Stimulated activated effector memory CD8-positive, alpha-beta T cell treated with anti-CD3 and anti-CD28 coated beads, Interleukin-12 subunit alpha, Interleukin-12 subunit beta, amount 100 ng/mL, for 72 hours (primary cell): ENCODE results near the gene LGR5.

ENCODE experiments used
- ATAC-seq: fragments of 150-1000 bp; cut with Tn5 transposase; 2 replicates; pipeline ENCODE4 v1.10.0; 2021
- DNase-seq, 2 donors: peaks; one replicate each; pipeline ENCODE4 v3.0.0; 2021 to 2022; ENCODE audit warnings: low spot score in 2 of 2
- H3K27ac Mint-ChIP-seq: one replicate; pipeline ENCODE4 v1.8.0; 2022; ENCODE audit warnings: mild to moderate bottlenecking, mixed read lengths
- H3K36me3 Mint-ChIP-seq: one replicate; pipeline ENCODE4 v1.8.0; 2022; ENCODE audit warnings: mild to moderate bottlenecking, mixed read lengths
- H3K4me1 Mint-ChIP-seq: one replicate; pipeline ENCODE4 v1.8.0; 2022; ENCODE audit warnings: mixed read lengths
- H3K4me3 Mint-ChIP-seq: one replicate; pipeline ENCODE4 v1.8.0; 2022; ENCODE audit warnings: mild to moderate bottlenecking, mixed read lengths
- H3K9me3 Mint-ChIP-seq: one replicate; pipeline ENCODE4 v1.8.0; 2022; ENCODE audit warnings: mixed read lengths

LGR5 gene

DNA sequence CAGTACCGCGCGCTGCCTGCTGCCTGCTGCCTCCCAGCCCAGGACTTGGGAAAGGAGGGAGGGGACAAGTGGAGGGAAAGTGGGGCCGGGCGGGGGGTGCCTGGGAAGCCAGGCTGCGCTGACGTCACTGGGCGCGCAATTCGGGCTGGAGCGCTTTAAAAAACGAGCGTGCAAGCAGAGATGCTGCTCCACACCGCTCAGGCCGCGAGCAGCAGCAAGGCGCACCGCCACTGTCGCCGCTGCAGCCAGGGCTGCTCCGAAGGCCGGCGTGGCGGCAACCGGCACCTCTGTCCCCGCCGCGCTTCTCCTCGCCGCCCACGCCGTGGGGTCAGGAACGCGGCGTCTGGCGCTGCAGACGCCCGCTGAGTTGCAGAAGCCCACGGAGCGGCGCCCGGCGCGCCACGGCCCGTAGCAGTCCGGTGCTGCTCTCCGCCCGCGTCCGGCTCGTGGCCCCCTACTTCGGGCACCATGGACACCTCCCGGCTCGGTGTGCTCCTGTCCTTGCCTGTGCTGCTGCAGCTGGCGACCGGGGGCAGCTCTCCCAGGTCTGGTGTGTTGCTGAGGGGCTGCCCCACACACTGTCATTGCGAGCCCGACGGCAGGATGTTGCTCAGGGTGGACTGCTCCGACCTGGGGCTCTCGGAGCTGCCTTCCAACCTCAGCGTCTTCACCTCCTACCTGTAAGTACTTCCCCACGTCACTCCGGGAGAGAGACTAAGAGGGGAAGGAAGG, at the start of gene LGR5:
LGR5 (plus strand) TSS at position 186 of the 732 bp plus-strand sequence; CDS start at position 469, 283 bp downstream.
- peak in 1 of 2 donors; percentile 51 for DNase-seq
- H3K9me3 Mint-ChIP-seq, result peaks cover 10% of the 10 kb centered on the region
- peak within 1 kb of the TSS; percentile 57 for H3K4me3 Mint-ChIP-seq
- no peaks in the 10 kb centered on the region for H3K36me3 Mint-ChIP-seq
- H3K4me1 Mint-ChIP-seq, result peaks cover 15% of the 10 kb centered on the region
- no peak within 1 kb of the TSS for H3K27ac Mint-ChIP-seq
- ATAC-seq, result peak; percentile 59

DNA sequence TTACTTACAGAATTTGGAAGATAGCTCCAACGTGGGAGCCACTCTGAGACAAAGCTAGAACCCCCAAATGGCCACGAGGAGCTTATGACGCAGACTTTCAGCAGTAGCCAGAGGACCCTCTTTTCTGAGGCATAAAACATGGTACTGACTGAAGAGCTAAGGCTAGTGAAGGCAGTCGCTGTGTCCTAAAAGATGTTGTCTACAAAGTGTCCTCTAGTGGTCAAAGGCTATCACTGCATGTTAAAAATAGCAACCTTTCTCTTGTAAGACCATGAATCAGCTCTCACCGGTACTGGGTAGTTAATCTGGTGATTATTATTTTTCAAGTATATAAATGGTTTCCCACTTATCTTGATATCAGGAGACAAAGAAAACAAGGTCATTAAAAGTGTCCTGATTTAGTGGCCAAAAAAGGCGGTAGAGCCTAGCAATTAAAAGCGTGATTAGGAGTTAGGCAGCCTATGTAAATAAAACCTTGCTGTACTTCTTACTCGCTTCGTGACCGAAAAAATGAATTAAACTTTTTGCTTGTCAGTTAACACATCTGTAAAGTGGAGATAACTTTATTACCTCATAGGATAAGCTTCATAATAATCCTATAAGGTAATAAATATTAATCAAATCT, 47.0 kb upstream of the LGR5 start:
- Mint-ChIP-seq H3K36me3 (no peaks in the 10 kb centered on the region), H3K9me3 (no peaks in the 10 kb centered on the region), H3K4me3 (no peak overlapping the region), H3K4me1 (no peaks in the 10 kb centered on the region), H3K27ac (no peak overlapping the region)
- ATAC-seq (peak; percentile 52), DNase-seq (no peak)

GRCh38 chr12:71393625-71394024, 46.0 kb upstream of the LGR5 start:
- H3K4me3 Mint-ChIP-seq, result no peak overlapping the region
- H3K4me1 Mint-ChIP-seq, result no peaks in the 10 kb centered on the region
- H3K36me3 Mint-ChIP-seq, result no peaks in the 10 kb centered on the region

DNA sequence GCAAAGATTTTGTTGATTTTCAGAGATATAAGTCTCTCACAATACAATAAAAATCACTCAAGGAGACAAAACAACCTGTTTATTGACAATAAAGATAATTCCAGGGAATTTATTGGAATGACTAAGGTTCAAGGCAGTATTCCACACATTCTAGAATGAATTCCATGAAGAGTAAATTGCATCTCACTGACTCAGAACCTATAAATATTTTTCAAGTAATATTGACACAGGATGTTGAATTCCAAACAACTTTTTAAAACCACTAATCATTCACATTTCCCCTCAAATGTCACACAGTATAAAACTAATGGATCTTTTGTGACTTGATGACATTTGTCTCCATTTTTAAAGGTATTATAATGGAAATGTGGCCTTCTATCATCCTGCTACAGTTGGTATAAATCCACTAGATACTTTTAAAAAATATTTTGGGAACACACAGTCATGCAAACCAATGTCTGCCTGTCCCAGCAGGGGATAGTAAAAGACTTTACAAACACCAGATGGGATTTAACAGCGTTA, 42.1 kb upstream of the LGR5 start:
- H3K27ac Mint-ChIP-seq, result no peak overlapping the region
- DNase-seq (no peak), ATAC-seq (no peak)
- H3K36me3 Mint-ChIP-seq, result no peaks in the 10 kb centered on the region
- no peaks in the 10 kb centered on the region for H3K4me1 Mint-ChIP-seq
- H3K4me3 Mint-ChIP-seq, result no peak overlapping the region
- no peaks in the 10 kb centered on the region for H3K9me3 Mint-ChIP-seq

More at GRCh38 chr12:71393625-71394024, 46.0 kb upstream of the LGR5 start:
- H3K27ac Mint-ChIP-seq, result no peak overlapping the region
- no peak for ATAC-seq
- DNase-seq, result no peak
- no peaks in the 10 kb centered on the region for H3K9me3 Mint-ChIP-seq

DNA sequence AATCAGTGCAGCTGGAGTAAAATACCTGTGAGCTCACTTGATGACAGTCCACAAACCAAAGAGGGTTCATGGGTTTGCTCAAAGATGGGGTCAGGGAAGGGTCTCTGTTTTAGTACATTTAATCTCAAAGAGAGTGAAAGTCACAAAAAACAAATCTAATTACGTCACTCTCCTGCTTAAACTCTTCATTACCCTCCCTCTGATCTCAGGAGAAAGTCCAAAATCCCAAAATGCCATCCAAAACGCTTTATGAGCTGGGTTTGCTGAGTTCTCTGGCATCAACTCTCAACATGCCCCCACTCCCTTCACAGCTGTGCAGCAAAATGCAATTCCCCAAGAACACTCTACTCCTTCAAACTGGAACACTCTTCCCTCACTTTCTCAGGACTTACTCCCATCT, 40.4 kb upstream of the LGR5 start:
- Mint-ChIP-seq H3K9me3 (peaks cover 4% of the 10 kb centered on the region), H3K4me3 (no peak overlapping the region), H3K4me1 (no peaks in the 10 kb centered on the region), H3K36me3 (no peaks in the 10 kb centered on the region), H3K27ac (no peak overlapping the region)
- ATAC-seq (no peak), DNase-seq (no peak)

GRCh38 chr12:71400481-71400880, 39.1 kb upstream of the LGR5 start:
- H3K36me3 Mint-ChIP-seq, result no peaks in the 10 kb centered on the region
- no peak overlapping the region for H3K27ac Mint-ChIP-seq
- H3K4me1 Mint-ChIP-seq, result no peaks in the 10 kb centered on the region
- H3K9me3 Mint-ChIP-seq, result peaks cover 13% of the 10 kb centered on the region
- DNase-seq (no peak), ATAC-seq (no peak)
- no peak overlapping the region for H3K4me3 Mint-ChIP-seq

DNA sequence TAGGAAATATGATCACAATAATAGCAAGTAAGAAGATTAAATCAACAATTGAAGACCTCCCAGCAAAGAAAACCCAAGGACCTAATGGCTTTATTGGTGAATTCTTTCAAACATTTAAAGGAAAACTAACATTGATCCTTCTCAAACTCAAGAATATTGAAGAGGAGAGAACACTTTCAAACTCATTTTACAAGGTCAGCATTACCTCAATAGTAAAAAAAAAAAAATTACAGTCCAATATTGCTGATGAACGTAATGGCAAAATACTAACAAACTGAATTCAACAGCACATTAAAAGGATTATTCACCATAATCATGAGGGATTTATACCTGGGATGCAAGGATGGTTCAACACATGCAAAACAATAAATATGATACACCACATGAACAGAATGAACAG, 33.7 kb upstream of the LGR5 start:
- Mint-ChIP-seq H3K36me3 (no peaks in the 10 kb centered on the region), H3K4me3 (no peak overlapping the region)
- ATAC-seq, result no peak

DNA sequence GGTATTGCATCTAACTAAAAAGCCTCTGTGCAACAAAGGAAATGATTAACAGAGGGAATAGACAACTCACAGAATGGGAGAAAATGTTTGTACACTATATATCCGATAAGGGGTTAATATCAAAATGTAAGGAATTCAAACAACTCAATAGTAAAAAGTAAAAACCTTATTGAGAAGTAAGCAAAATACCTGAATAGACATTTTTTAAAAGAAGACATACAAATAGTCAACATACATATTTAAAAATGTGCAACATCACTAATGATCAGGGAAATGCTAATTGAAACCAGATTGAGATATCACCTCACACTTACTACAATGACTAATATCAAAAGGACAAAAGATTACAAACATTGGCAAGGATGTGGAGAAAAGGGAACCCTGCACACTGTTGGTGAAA, 31.9 kb upstream of the LGR5 start:
- no peaks in the 10 kb centered on the region for H3K4me1 Mint-ChIP-seq
- ATAC-seq, result no peak
- H3K27ac Mint-ChIP-seq, result no peak overlapping the region
- no peak for DNase-seq
- H3K9me3 Mint-ChIP-seq, result peaks cover 30% of the 10 kb centered on the region
- H3K4me3 Mint-ChIP-seq, result no peak overlapping the region
- no peaks in the 10 kb centered on the region for H3K36me3 Mint-ChIP-seq

More for the DNA sequence above, 33.7 kb upstream of the LGR5 start:
- no peak overlapping the region for H3K27ac Mint-ChIP-seq
- DNase-seq, result no peak
- H3K4me1 Mint-ChIP-seq, result no peaks in the 10 kb centered on the region
- peaks cover 23% of the 10 kb centered on the region for H3K9me3 Mint-ChIP-seq

- no peak overlapping the region for H3K4me3 Mint-ChIP-seq
- H3K36me3 Mint-ChIP-seq, result no peaks in the 10 kb centered on the region
- H3K9me3 Mint-ChIP-seq, result peaks cover 16% of the 10 kb centered on the region
- ATAC-seq, result no peak
- no peak for DNase-seq
- H3K4me1 Mint-ChIP-seq, result no peaks in the 10 kb centered on the region
- H3K27ac Mint-ChIP-seq, result no peak overlapping the region
Observed at GRCh38 chr12:71410844-71411243, 28.8 kb upstream of the LGR5 start.

DNA sequence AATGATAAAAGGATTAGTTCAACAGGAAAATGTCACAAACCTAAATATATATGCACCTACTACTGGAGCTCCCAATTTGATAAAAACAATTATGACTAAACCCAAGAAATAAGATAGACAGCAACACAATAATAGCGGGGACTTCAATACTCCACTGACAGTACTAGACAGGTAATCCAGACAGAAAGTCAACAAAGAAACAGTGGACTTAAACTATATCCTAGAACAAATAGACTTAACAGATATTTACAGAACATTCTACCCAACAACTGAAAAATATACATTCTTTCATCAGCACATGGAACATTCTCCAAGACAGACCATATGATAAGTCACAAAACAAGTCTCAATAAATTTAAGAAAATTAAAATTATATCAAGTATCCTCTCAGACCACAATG, 28.0 kb upstream of the LGR5 start:
- Mint-ChIP-seq H3K4me1 (no peaks in the 10 kb centered on the region), H3K9me3 (peaks cover 16% of the 10 kb centered on the region), H3K4me3 (no peak overlapping the region), H3K27ac (no peak overlapping the region), H3K36me3 (no peaks in the 10 kb centered on the region)
- DNase-seq (no peak), ATAC-seq (no peak)

DNA sequence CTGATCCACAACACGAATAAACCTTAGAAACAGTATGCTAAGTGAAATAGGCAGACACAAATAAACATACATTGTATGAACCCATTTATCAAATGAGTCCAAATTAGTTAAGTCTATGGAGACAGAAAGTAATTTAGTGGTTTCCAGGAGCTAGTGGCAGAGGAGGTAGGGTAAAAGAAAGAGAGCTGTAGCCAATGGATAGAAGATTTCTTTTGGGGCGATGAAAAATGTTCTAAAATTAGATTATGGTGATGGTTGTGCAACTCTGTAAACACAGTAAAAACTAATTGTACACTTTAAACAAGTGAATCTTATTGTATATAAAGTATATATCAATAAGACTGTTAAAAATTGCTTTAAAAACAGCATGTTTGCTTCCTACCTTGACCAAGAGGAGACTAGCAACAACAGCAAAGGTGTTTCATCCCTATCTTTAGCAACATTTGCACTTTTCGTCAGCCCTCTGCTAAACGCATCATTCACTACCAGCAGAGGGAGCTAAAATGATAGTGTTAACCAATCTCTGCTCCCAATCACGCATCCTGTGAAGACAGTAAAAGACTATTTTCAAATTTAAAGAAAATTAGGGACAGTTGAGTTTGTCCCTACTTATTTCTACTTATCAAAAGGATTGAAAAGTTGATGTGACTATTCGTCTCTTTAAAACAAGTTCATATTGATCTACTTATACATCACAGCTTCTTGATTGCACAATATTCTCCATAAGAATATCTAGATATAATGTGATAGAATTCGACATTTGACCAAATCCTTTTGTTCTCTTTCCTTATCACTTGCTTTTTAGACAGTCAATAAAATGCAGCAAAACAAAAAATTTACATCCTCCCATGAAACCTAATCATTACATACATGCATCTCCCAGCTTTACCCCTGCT, 24.0 kb upstream of the LGR5 start:
- Mint-ChIP-seq H3K36me3 (no peaks in the 10 kb centered on the region), H3K4me3 (no peak overlapping the region), H3K27ac (no peak overlapping the region), H3K4me1 (no peaks in the 10 kb centered on the region), H3K9me3 (peaks cover 8% of the 10 kb centered on the region)
- ATAC-seq (peak; percentile 66), DNase-seq (no peak)

DNA sequence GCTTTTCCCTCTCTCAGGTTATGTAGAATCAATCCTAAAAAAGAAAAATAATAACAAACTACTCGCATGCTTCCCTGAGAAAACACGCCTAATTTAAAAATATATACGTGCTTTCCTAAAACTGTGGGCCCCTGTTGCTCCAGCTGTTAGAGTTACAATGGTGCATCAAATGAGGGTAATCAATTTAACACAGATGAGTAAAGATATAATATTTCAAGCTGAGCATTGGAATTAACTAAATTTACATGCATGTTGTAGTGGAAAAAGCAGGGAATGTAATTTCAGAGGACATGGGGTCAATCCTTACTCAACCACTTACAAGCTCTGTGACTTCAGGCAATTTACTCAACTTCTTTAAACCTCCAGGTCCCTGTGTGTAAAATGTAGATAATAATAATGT, 22.4 kb upstream of the LGR5 start:
- H3K27ac Mint-ChIP-seq, result no peak overlapping the region
- no peaks in the 10 kb centered on the region for H3K4me1 Mint-ChIP-seq
- ATAC-seq, result no peak
- no peak overlapping the region for H3K4me3 Mint-ChIP-seq
- no peaks in the 10 kb centered on the region for H3K36me3 Mint-ChIP-seq
- H3K9me3 Mint-ChIP-seq, result no peaks in the 10 kb centered on the region
- DNase-seq, result no peak

- Mint-ChIP-seq H3K4me3 (no peak overlapping the region), H3K9me3 (no peaks in the 10 kb centered on the region), H3K27ac (no peak overlapping the region), H3K36me3 (no peaks in the 10 kb centered on the region), H3K4me1 (no peaks in the 10 kb centered on the region)
- ATAC-seq (peak; percentile 39), DNase-seq (no peak)
Observed at GRCh38 chr12:71420775-71421406, 18.7 kb upstream of the LGR5 start.

GRCh38 chr12:71425568-71426299, 13.9 kb upstream of the LGR5 start:
- DNase-seq, result no peak
- Mint-ChIP-seq H3K9me3 (no peaks in the 10 kb centered on the region), H3K4me1 (no peaks in the 10 kb centered on the region), H3K27ac (no peak overlapping the region), H3K36me3 (no peaks in the 10 kb centered on the region), H3K4me3 (no peak overlapping the region)
- ATAC-seq, result no peak
